Measurements from ENCODE around the gene LGALS1. TPM values are rescaled to one million over a fixed set of nuclear protein-coding genes. Genes with fewer than 3 reads are reported as not detected.

Gene LGALS1
- total RNA-seq, 1 experiment from 2014 or later: 1,080 TPM

DNA sequence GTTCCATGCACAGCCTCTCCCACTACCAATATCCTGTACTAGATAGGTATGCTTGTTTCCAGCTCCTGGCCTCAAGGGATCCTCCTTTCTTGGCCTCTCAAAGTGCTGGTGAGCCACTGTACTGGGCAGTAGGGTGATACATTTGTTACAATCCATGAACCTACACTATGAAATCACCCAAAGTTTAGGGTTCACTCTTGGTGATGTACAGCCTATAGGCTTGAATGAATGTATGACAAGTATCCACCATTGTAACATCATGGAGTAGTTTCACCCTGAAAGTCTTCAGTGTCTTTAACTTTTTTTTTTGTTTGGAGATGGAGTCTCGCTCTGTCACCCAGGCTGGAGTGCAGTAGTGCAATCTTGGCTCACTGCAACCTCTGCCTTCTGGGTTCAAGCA, 53.2 kb downstream of the LGALS1 start:
- RAD21 ChIA-PET (ENCODE audit: low non-redundant PET in 1 of 2, low total read pairs in 2 of 2, uncharacterized antibody in 2 of 2, unreplicated experiment in 2 of 2): no interaction called here
- intact Hi-C loops (cut with micrococcal nuclease): no loop called here
- H3K79me2 ChIP-seq (ENCODE audit: insufficient read depth, low read length): no peaks in the 10 kb centered on the region
- H3K27ac ChIP-seq (ENCODE audit: low read depth, low read length): no peak overlapping the region
- H3K4me3 ChIP-seq (replicated peaks in 1 of 2; ENCODE audit: low read depth in 1 of 2, low read length in 2 of 2): no peak overlapping the region
- POLR2A ChIA-PET: interaction anchor here (0.7 to 1.5 kb wide), 3 partner anchors 9 to 32 kb away, joined by 3 to 6 read pairs (median 4); no protein-coding TSS in a partner anchor
- H3K27me3 ChIP-seq (ENCODE audit: insufficient read depth, low read length): no peaks in the 10 kb centered on the region
- no peak for ATAC-seq
- no peaks in the 10 kb centered on the region for H3K9me2 ChIP-seq (ENCODE audit: insufficient read depth)
- H3K4me1 ChIP-seq (ENCODE audit: control insufficient read depth in 1 of 2, insufficient read depth in 2 of 2, low read length in 2 of 2): peaks cover 8 to 21% of the 10 kb centered on the region in 2 experiments; a peak in 3 of 4 replicates
- H3K9me3 ChIP-seq (ENCODE audit: control insufficient read depth in 1 of 2, insufficient read depth in 1 of 2, low read depth in 1 of 2, low read length in 2 of 2): no peaks in the 10 kb centered on the region; a peak in 1 of 4 replicates
- CTCF ChIA-PET: interaction anchor here (1.2 kb wide), 1 partner anchor 85 kb away, joined by 3 read pairs; no protein-coding TSS in a partner anchor
- TF ChIP-seq YY1 (IDR thresholded peaks at IDR 0.05; ENCODE audit: extremely low read depth, insufficient replicate concordance, low read depth, low read length) (no peak), EGR1 (IDR thresholded peaks at IDR 0.05; ENCODE audit: low read depth) (no peak), TCF7L2 (IDR thresholded peaks at IDR 0.05; ENCODE audit: borderline replicate concordance, extremely low read depth, insufficient read depth, insufficient read length) (no peak), SRF (IDR thresholded peaks at IDR 0.05; ENCODE audit: low read depth) (no peak)
- no peak overlapping the region for H2AFZ ChIP-seq (ENCODE audit: low read depth, low read length, poor library complexity, severe bottlenecking)
- H3K9ac ChIP-seq (ENCODE audit: low read length): no peak overlapping the region
- no peaks in the 10 kb centered on the region for H4K20me1 ChIP-seq (ENCODE audit: insufficient read depth)
- no peak for DNase-seq (ENCODE audit: low read depth, low spot score)
- no peaks in the 10 kb centered on the region for H3K36me3 ChIP-seq (ENCODE audit: control insufficient read depth in 1 of 2, insufficient read depth in 2 of 2, low read length in 2 of 2)
- no peak overlapping the region for H3K4me2 ChIP-seq (ENCODE audit: low read length)
- no TSS peak for BruUV-seq (replicated peaks)

Other genes with a start within 250 kb of the LGALS1 start
- gene ELFN2, start 248.2 kb upstream of the LGALS1 start, total RNA-seq (2021; ENCODE audit: unreplicated experiment): 45.4 TPM
- gene MFNG, start 189.3 kb upstream of the LGALS1 start, total RNA-seq (2021; ENCODE audit: unreplicated experiment): 4.5 TPM
- 32.0 TPM for gene CARD10, start 156.2 kb upstream of the LGALS1 start, total RNA-seq (2021; ENCODE audit: unreplicated experiment)
- 160 TPM for gene CDC42EP1, start 115.2 kb upstream of the LGALS1 start, total RNA-seq (2021; ENCODE audit: unreplicated experiment)
- gene LGALS2, start 95.5 kb upstream of the LGALS1 start, total RNA-seq (2021; ENCODE audit: unreplicated experiment): not detected
- gene GGA1, start 66.8 kb upstream of the LGALS1 start, total RNA-seq (2021; ENCODE audit: unreplicated experiment): 89.8 TPM
- 48.4 TPM for gene SH3BP1, start 36.0 kb upstream of the LGALS1 start, total RNA-seq (2021; ENCODE audit: unreplicated experiment)
- gene PDXP, start 16.9 kb upstream of the LGALS1 start, total RNA-seq (2021; ENCODE audit: unreplicated experiment): 42.7 TPM
- 31.4 TPM for gene NOL12, start 10.7 kb downstream of the LGALS1 start, total RNA-seq (2021; ENCODE audit: unreplicated experiment)
- 244 TPM for gene TRIOBP, start 21.4 kb downstream of the LGALS1 start, total RNA-seq (2021; ENCODE audit: unreplicated experiment)
- gene GCAT, start 132.3 kb downstream of the LGALS1 start, total RNA-seq (2021; ENCODE audit: unreplicated experiment): 88.7 TPM
- 0.32 TPM for gene GALR3, start 147.7 kb downstream of the LGALS1 start, total RNA-seq (2021; ENCODE audit: unreplicated experiment)
- 29.8 TPM for gene ANKRD54, start 168.7 kb downstream of the LGALS1 start, total RNA-seq (2021; ENCODE audit: unreplicated experiment)
- 687 TPM for gene EIF3L, start 173.8 kb downstream of the LGALS1 start, total RNA-seq (2021; ENCODE audit: unreplicated experiment)
- 35.2 TPM for gene MICALL1, start 230.7 kb downstream of the LGALS1 start, total RNA-seq (2021; ENCODE audit: unreplicated experiment)

Measured in HCT116 (cell line).